Activated CD8-positive, alpha-beta memory T cell treated with anti-CD3 and anti-CD28 coated beads for 24 hours (primary cell): Measurements from ENCODE around the gene PALMD.

Experiments used
- DNase-seq: peaks from one replicate; pipeline ENCODE4 v3.0.0-alpha.2; 2020

Gene PALMD

GRCh38 chr1:99635664-99636063 lies 10.2 kb upstream of the PALMD start:
- DNase-seq: no peak

- no peak for DNase-seq
These were observed 9.2 kb upstream of the PALMD start for GRCh38 chr1:99636647-99637175.

- no peak for DNase-seq
These were observed 7.1 kb upstream of the PALMD start for GRCh38 chr1:99638853-99639252.

GRCh38 chr1:99639408-99639807 lies 6.5 kb upstream of the PALMD start:
- DNase-seq: no peak

DNA sequence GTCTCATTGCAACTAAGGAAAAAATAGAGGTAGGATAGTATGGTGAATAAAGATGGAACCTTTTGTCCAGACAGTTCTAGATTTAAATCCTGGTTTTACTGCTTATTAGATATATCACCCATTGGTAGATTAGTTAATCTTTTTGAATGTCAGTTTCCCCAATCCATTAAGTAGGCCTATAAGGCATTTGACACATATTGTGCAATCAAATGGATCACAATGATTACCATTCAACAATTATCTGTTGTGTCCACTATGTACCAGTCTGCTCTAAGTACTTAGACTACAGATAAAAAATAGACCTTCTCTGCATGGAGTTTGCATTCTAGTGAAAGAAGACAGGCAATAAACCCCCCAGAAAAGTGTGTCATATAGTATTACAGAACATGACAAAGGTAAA lies 6.0 kb upstream of the PALMD start:
- DNase-seq: no peak

- DNase-seq: no peak
These were observed 5.2 kb upstream of the PALMD start for GRCh38 chr1:99640672-99641071.

GRCh38 chr1:99641558-99641957 lies 4.4 kb upstream of the PALMD start:
- no peak for DNase-seq

DNA sequence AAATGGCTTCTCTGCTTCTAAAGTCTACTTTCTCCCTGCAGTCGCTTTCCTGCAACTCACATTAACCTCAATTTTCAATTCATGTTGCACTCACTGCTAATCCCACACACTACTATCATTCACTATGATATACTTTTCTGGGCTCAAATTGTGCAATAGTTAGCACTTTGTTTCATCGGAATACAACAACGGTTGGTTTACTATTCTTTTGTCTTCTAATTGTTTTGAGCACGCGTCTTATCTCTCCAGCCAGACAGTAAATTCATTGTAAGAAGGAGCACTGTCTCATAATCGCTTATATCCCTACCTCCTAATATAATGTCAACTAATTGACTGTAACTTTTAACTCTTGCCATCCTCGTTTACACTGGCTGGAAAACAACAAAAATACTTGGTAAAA lies 3.9 kb upstream of the PALMD start:
- DNase-seq: no peak

DNA sequence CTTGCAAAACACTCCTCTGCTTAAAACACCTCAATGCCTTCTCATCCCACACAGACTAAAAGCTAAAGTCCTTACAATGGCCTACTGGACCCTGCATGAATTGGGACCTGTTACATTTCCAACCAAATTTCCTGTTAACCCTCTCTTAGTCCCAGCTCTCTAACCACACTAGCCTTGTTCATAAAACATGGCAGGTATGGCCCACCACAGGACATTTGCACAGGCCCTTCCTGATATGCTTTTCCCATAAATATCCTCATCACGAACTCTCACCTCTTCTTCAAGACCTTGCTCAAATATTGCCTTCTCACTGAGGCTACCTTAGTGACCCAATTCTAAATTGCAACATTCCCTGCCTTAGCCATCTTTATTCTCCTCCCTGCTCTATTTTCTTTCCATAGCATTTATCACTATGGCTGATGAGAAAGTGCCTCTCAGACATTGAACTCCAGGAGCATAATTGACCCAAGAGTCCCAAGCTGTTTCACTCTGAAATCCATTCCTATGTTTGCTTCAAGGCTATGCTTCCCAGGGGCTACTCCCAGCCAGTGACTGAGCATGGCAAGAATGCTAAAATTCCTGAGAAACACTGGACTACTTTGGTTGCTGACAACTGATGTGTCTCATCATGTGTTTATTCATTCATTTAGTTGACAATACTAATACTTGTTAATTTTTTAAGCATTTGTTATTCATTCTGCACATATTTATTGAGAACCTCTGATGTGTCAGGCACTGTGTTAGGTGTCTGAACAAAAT lies 2.7 kb upstream of the PALMD start:
- no peak for DNase-seq

DNA sequence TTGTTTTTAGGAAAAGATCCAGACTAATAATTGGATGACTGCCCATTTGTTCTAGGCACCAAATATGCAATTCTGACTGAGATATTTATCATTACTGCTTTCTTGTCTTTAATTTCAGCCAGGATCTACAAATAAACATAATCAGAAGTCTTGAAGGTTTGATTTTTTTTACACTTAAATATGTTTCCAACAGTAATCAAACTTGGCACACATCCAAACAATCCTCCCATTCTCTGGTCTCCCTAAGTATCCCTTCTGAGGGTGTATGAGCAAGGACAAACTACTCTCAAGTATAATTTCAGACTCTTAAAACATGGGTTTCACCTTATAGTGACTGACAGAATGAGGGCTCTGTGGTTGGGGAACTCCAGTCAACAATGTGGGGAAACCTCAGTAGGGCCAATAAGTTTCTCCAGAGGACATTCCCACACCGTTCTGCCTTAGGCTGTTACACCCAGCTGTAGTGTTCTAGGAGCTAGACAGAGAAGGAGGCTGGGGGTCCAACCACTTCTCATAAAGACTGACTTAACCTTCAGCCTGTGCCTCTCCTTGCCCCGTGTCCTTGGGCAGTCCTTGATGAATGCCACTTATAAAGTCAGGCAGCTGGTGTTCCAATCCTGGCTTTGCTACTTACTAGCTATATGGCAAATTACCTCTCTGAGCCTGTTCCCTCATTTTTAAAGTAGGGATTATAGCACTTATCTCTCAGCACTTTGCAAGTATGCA lies 1.5 kb upstream of the PALMD start:
- no peak for DNase-seq

DNA sequence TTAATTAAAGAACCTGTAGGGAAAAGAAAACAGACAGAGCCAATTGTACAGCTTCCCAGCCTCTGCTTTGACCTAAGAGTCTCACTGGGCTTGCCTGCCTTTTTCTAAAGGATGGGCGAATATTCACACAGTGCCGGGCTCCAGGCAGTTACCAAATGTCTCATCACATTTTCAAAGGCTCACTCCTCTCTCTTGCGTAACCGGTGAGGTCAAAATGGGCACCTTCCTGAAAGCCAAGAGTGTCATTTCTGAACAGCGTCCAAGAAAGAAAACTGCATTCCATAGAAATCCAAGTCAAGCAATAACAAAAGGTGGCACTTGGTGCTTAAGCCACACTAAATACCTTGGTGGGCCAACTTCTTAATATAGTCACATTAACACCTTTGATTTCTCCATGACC lies 710 bp upstream of the PALMD start:
- DNase-seq: no peak

DNA sequence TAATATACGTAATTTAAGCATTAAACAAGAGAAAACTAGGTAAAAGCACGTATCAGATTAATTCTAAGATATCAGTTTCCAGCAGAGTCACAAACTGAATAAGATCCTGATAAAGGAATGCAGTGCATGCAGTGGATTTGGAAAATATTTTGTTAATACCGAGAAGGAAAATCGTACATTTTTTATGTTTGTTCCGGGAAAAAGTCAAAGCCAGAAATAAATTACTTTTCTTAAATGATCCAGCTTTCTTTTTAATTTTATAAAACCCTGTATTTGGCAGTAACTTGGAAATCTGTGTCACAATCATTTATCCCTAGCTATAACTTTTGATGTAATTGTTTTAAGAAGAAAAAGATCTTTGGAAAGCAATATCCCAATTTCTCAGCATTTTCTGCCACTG lies 955 bp downstream of the PALMD start:
- no peak for DNase-seq

- no peak for DNase-seq
These were observed 1.6 kb downstream of the PALMD start for GRCh38 chr1:99647490-99647889.

DNA sequence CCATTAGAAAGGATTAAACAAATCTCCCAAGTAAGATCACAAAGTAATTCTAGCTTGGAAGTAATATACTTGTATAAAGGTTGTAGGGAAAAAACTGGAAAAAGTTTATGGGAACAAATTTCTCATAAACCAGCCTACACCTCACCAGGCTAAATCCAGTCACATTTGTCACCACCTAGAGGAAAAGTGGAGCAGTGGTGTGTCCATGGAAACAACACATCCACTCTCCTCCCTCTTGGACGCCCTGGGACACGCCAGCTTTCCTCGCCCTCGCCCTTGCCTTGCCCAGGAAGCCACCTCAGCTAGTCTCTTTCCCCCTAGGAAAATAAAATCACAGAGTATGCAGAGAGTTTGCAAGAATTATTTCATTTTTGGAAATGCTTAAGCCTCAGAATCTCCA lies 2.2 kb downstream of the PALMD start:
- no peak for DNase-seq

- no peak for DNase-seq
These were observed 4.1 kb downstream of the PALMD start for GRCh38 chr1:99650030-99650429.

- DNase-seq: no peak
These were observed 5.0 kb downstream of the PALMD start for GRCh38 chr1:99650773-99651437.

DNA sequence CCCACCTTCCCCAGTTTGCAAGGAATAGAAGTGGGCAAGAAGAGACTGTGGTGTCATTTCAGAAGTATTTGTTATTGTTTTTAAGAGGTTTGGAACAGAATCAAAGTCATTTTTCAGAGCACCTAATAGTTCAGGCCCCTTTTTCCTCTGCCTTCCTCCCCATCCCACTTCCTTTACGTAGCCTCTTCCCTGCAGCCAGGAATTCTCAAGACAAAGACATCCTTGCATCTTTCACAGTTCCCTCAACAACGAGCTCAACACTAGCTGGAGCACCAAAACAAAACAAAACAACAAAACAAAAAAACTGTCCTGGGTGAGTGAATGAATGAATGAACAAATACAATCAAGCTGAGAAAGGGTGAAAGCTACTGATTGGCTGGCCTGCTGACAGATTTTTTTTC lies 7.0 kb downstream of the PALMD start:
- DNase-seq: no peak

DNA sequence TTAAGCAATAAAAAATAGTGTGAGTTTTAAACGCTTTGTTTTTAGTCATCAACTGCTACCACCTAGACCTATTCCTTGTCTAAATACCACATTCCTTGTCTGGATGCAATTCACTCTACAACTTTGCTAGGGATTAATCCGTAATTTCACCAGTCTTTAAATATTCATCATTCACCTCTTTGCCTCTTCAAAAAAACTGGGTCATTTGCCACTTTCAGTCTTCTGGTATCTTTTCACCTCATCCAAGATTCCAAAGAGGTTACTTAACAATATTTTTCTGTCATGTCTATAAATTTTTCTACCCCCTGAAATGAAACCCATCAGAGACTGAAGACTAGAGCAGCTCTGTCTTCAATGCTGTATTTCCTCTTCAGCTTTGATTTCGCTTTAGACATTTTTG lies 9.5 kb downstream of the PALMD start:
- DNase-seq: no peak

GRCh38 chr1:99656701-99657100 lies 10.8 kb downstream of the PALMD start:
- no peak for DNase-seq

DNA sequence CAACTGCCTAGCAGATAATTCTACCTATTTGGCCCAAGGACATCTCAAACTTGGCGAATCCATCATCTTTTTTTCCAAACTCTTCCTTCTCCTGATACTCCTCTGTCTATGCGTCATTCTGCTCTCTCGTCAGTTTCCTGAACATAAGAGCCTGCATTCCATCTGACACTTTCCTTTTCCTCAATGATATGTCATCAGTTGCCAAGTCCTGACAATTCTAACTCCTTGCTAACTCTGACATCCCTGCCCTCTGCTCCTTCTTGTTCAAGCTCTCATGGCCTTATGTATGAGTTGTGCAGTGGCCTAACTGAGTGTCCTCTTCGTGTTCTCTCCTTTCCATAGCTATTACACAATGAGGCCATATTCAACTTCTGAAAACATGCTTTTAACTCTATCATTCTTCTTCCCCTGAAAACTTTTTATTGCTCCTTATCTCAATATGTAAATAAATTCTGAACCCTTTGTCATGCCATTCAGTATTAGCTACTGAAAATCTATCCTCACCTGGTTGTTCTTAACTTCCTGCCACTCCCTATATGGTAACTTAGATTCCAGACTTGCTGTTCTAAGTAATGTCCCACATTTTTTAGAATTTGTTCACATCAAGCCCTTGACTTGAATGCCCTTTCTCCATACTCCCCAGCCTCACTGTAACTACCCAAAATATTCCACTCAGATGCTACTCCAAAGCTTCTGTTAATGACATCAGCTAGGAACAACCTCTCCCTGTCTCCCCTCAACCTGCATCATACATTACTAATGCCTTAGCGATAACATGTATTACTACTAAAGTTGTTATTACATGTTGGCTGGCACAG lies 11.5 kb downstream of the PALMD start:
- no peak for DNase-seq

DNA sequence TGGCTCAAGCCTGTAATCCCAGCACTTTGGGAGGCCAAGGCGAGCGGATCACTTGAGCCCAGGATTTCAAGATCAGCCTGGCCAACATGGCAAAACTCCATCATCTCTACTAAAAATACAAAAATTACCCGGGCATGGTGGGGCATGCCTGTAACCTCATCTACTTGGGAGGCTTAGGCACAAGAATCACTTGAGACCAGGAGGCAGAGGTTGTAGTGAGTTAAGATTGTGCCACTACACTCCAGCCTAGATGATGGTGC lies 12.0 kb downstream of the PALMD start:
- no peak for DNase-seq

GRCh38 chr1:99659755-99660210 lies 13.9 kb downstream of the PALMD start:
- DNase-seq: no peak

DNA sequence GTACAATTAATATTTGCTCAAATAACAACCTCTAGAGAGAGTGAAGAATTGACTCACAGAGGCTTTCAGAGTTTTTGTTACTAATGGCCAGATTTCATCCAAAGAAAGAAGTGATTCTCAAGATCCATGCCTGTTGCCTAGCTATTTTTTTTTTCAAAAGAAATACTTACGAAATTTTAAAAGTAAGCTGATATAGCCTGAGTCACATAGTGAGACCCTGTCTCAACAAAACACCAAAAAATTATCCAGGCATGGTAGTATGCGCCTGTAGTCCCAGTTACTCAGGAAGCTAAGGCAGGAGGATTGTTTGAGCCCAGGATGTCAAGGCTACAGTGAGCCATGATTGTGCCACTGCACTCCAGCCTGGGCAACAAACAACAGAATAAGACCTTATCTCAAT lies 14.6 kb downstream of the PALMD start:
- DNase-seq: no peak
